NOMO-1 treated with dmso at 0.1 percent for 144 hours (cell line): ENCODE data around the gene PTGER2.

ENCODE experiments used
- DNase-seq: peaks from one replicate; lab custom pipeline; 2025; ENCODE audit not compliant: unreplicated experiment; lab: John Stamatoyannopoulos, UW

The PTGER2 gene

GRCh38 chr14:52304248-52304904, 9.7 kb upstream of the PTGER2 start:
- DNase-seq: no peak

GRCh38 chr14:52305014-52305413, 9.1 kb upstream of the PTGER2 start:
- DNase-seq: no peak

- no peak for DNase-seq
Observed at GRCh38 chr14:52307376-52307775, 6.7 kb upstream of the PTGER2 start.

GRCh38 chr14:52307905-52308304, 6.2 kb upstream of the PTGER2 start:
- no peak for DNase-seq

GRCh38 chr14:52310541-52310940, 3.6 kb upstream of the PTGER2 start:
- DNase-seq: no peak

- peak; percentile 14 for DNase-seq
Observed at GRCh38 chr14:52312931-52313355, 1.2 kb upstream of the PTGER2 start.

- peak; percentile 13 for DNase-seq
Observed at GRCh38 chr14:52313462-52313861, 650 bp upstream of the PTGER2 start.

- DNase-seq: no peak
Observed at GRCh38 chr14:52314595-52315354, 663 bp downstream of the PTGER2 start.

- DNase-seq: peak; percentile 73
Observed at GRCh38 chr14:52315355-52315718, 1.2 kb downstream of the PTGER2 start.

GRCh38 chr14:52318062-52318461, 4.0 kb downstream of the PTGER2 start:
- DNase-seq: no peak

- DNase-seq: no peak
Observed at GRCh38 chr14:52318826-52319645, 4.9 kb downstream of the PTGER2 start.

GRCh38 chr14:52319919-52320318, 5.8 kb downstream of the PTGER2 start:
- no peak for DNase-seq

- peak; percentile 75 for DNase-seq
Observed at GRCh38 chr14:52325126-52325525, 11.0 kb downstream of the PTGER2 start.

- DNase-seq: no peak
Observed at GRCh38 chr14:52325630-52326029, 11.5 kb downstream of the PTGER2 start.

- DNase-seq: peak; percentile 23
Observed at GRCh38 chr14:52327374-52328226, 13.5 kb downstream of the PTGER2 start.

- no peak for DNase-seq
Observed at GRCh38 chr14:52328276-52328675, 14.2 kb downstream of the PTGER2 start.

- no peak for DNase-seq
Observed at GRCh38 chr14:52329678-52330369, 15.7 kb downstream of the PTGER2 start.

- no peak for DNase-seq
Observed at GRCh38 chr14:52332269-52332668, 18.2 kb downstream of the PTGER2 start.

- DNase-seq: no peak
Observed at GRCh38 chr14:52333108-52333507, 19.0 kb downstream of the PTGER2 start.
